AG09309 (cell line): ENCODE data around the gene MAPKAPK3.
A peak's percentile ranks its signal among the peaks of the same experiment; 100 is the strongest.

Source experiments
- DNase-seq: peaks from one replicate; pipeline ENCODE4 v3.0.0-alpha.2; 2010; ENCODE audit warnings: low read depth
- H3K4me3 ChIP-seq: 2 replicates; pipeline ENCODE4 v1.5.1; 2011; ENCODE audit warnings: mild to moderate bottlenecking, low read depth, low read length, moderate library complexity; ENCODE audit not compliant: control insufficient read depth
- TF ChIP-seq, protein P1 (sequence below): IDR thresholded peaks from 2 replicates; pipeline ENCODE4 v1.5.1; 2011; ENCODE audit warnings: mild to moderate bottlenecking, low read depth, low read length, inconsistent platforms; ENCODE audit not compliant: insufficient read depth, control insufficient read depth; ENCODE audit errors: missing control alignments

Gene MAPKAPK3

DNA sequence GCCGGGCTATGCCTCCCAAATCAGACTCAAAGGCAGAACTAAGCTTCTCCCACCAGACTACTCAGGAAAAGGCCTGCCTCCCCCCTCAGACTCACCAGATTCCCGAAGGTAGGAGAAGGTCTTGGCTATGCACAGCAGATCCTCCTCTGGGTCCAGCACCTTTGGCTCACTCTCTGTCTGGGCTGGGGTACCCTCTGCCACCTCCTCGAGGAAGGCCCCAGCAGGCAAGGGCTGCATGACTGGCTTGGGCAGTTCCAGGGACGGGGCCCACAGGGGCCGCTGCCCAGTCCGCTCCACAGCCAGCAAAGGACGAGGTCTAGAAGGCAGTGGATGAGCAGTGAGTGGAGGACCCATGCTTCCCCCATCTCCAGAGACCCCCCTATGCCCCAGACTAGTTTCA, 8.7 kb upstream of the MAPKAPK3 start:
- DNase-seq, result no peak
- TF ChIP-seq, protein P1, sequence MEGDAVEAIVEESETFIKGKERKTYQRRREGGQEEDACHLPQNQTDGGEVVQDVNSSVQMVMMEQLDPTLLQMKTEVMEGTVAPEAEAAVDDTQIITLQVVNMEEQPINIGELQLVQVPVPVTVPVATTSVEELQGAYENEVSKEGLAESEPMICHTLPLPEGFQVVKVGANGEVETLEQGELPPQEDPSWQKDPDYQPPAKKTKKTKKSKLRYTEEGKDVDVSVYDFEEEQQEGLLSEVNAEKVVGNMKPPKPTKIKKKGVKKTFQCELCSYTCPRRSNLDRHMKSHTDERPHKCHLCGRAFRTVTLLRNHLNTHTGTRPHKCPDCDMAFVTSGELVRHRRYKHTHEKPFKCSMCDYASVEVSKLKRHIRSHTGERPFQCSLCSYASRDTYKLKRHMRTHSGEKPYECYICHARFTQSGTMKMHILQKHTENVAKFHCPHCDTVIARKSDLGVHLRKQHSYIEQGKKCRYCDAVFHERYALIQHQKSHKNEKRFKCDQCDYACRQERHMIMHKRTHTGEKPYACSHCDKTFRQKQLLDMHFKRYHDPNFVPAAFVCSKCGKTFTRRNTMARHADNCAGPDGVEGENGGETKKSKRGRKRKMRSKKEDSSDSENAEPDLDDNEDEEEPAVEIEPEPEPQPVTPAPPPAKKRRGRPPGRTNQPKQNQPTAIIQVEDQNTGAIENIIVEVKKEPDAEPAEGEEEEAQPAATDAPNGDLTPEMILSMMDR, result no peak
- H3K4me3 ChIP-seq, result no peak overlapping the region

DNA sequence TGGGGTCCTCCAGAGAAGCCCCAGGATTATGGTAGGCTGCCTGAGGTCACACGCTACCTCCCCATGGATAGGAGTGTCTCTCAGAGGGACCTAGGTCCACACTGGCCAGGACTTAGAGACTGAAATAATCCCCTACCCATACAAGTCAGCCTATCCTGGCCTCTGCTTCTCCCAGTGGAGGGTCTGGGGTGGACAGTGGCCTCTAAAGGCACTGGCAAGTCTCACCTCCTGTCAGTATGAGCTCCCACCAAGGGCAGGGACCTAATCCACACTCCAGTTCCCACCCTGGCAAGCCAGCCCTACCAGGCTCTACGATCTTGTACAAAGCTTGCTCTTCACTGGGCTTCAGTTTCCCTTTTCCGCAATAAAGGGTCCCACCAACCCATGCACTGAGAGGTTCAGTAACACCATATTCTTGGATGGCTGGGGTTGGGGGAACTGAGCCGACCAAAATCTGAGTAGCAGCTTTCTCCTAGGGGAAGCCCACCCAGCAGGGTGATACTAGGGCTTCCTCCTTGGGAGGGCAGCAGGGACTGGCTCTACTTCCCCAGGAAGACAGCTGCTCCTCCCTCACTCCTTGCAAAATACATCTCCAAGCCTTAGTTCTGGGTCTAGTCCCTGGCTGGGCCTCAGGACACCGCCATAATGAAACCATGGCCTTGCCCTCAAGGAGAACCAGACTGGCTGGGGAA, 7.7 kb upstream of the MAPKAPK3 start:
- no peak overlapping the region for H3K4me3 ChIP-seq
- TF ChIP-seq, protein P1, result no peak
- DNase-seq, result no peak

DNA sequence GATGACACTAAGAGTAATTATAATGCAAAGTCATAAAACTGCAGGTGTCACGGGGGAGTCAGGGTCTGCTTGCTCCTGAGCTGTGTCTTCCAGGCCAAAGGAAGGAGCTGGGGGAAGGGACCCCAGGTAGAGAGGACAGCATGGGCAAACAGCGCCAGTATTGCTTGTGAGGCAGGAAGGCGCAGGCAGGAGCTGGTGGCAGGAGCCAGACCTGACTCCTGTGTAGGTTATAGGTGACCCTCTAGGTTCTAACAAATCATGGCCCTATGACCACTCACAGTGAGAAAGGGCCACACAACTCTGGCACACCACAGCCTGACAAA, 7.2 kb upstream of the MAPKAPK3 start:
- DNase-seq, result no peak
- TF ChIP-seq, protein P1, result no peak
- no peak overlapping the region for H3K4me3 ChIP-seq

DNA sequence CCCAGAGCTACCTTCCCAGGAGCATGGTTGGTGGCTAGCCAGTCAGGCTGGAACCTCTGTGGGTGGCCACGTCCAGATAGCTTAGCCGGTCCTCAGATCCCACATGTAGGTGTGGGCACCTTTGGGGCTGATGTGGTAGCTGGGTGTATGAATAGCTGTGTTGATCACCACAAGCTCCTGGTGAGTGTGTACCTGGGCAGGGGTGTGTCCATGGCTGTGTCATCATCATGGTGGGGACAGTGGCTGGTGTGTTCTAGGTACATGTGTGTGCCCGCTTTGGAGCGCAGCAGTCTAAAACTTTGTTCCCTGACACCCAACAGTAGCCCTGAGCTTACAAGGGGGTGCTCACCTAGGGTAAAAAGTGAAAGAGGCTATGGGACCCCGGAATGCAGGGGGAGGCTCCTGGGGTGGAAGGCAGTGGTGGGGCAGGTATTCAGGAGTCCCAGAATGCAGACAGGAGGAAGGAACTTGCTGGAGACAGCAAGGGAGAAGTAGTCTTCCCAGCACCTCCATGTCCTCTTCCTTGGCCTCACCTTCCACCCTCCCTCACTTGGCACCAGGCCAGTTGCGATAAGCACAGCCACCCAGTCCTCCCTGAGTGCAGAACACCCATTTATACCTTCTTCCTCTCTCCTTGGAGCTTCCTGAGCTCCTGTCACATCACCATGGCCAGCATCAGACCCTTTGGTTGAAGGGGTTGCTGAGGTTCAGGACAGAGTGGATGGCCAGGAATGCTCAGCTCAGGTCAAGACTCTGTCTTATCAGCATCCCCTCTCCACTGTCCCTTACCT, 6.6 kb upstream of the MAPKAPK3 start:
- peak overlapping the region; percentile 68 for H3K4me3 ChIP-seq
- DNase-seq, result no peak
- TF ChIP-seq, protein P1, result no peak

DNA sequence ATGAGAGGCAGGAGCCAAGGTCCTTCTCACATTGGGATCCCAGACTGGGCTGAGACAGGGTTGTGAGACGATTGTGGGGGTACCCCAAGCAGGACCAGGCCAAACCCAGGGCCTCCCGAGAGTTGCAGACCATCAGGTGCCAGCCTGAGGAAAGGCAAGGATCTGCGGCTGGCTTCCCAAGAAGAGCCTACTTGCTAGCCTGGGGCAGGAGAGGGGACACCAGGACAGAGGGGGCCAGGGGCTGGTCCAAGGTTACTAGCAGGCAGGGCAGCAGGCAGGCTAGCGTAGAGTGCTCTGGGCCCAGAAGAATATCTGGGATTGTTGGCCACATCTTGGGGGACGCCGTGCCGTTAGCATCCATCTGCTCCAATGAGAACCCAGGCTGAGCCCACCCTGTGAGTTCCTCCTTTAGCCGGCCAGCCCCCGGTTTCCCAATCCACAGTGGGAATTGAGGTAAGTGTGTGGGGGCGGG, 5.9 kb upstream of the MAPKAPK3 start:
- TF ChIP-seq, protein P1, result no peak
- H3K4me3 ChIP-seq, result peak overlapping the region; percentile 68
- no peak for DNase-seq

DNA sequence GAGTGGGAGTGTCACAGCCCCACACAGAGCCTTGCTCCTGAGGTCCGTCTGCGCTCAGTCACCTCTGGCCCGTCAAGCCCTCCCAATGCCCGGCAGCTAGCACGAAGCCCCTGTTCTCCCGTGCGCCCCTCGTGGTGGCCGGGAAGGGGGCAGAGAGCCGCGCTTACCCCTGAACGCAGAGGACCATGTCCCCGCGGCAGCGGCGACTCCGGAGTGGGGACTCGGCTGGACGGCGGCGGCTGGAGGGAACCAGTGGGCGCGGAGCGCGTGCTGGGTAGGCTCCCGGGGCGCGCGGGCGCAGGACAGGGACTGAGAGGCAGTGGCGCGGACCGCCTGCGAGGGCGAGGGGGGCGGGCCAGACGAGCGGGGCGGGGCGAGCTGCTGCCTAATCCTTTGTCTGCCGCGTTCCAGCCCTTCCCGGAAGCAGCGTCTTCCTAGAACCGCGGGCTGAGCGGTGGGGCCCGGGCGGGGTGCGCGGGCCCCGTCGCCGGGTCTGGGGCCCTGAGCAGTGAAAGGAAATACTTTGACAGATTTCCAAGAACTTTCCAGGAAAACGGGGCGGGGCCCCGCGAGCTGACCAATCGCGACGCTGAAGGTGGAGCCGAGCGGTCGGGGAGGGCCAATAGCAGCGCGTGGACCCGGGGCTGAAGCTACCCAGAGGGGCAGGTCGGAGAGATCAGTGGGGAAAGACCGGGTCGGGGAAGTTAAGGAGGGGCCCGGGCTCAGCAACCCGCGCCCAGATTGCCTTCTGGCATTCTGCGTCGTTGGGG, 5.3 kb upstream of the MAPKAPK3 start, which contains the start of gene CISH:
Gene CISH, minus strand, starts transcription at position 311 of the 770 bp plus-strand sequence. Its CDS starts 124 bp downstream, at position 187.
- TF ChIP-seq, protein P1, result peak; percentile 39
- peak within 1 kb of the TSS; percentile 68 for H3K4me3 ChIP-seq
- peak; percentile 60 for DNase-seq
